Right renal cortex interstitium (tissue), 3 donors: Measurements from ENCODE around the gene HOXB5. TPM values are rescaled to one million over a fixed set of nuclear protein-coding genes. Genes with fewer than 3 reads are reported as not detected.
A peak's percentile ranks its signal among the peaks of the same experiment; 100 is the strongest.

Source experiments
- DNase-seq, 3 donors: peaks; one replicate each; pipeline ENCODE4 v3.0.0-alpha.2; 2013; ENCODE audit warnings: low read depth in 3 of 3, low spot score in 2 of 3
- polyA plus RNA-seq, 3 donors: library from polyadenylated mRNA; unstranded; fragments of 120-200 nt; gene quantifications; one replicate each; pipeline ENCODE4 v1.2.1, GENCODE V29; 2013; ENCODE audit not compliant: insufficient read length in 3 of 3

The HOXB5 gene
- polyA plus RNA-seq, 3 donors = 20.4 to 27.5 (median 20.8) TPM

- no peak for DNase-seq
These were observed 27.5 kb downstream of the HOXB5 start for GRCh38 chr17:48565925-48566710.

DNA sequence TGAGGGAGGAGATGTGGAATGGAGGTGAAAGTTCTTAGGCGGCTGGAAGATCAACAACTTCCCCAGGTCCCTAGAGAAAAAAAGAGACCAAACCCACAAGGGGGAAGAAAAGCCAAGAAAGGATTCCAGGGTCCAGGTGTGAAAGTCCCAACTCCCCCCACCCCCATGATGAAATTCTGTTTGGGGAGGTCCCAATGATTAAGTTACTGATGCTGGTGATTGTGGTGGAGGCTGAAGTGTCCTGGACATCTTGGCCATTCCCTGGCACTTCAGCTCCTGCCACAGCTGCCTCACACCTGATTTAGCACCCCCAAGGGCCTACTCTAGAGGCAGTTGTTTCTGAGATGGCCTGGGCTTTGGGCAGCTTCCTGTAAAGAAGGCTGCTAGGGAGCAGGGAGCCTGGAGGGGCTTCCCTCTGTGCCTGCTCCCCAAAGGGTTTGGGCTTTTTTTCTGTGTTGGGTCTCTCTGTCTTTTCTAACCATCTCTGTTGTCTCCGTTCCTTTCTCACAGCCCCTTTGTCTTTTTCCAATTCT lies 28.5 kb downstream of the HOXB5 start:
- no peak for DNase-seq

- DNase-seq = no peak
These were observed 29.2 kb downstream of the HOXB5 start for GRCh38 chr17:48564188-48565021.

GRCh38 chr17:48563867-48564187 lies 29.8 kb downstream of the HOXB5 start:
- no peak for DNase-seq

DNA sequence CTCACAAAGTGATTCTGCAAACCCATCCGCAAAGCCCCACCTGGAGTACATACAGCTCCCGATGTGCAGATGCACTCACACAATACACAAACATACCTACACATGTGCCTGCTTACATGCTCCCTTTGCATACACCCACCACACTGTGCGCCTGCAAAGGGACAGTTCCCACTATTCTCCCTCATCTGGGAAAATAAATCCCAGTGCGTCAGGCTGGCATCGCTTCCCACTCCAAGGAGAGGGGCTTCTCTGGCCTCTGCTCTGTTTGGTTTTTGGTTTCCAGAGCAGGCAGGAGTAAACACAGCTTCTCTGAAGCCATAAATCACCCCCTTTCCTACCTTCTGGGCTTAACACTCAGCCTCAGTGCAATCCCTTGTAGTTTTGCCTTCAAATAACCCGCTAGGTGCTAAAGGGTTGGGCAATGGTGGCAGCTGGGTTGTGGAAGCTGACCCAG lies 30.2 kb downstream of the HOXB5 start:
- DNase-seq = no peak

GRCh38 chr17:48562934-48563333 lies 30.6 kb downstream of the HOXB5 start:
- no peak for DNase-seq

GRCh38 chr17:48561884-48562810 lies 31.4 kb downstream of the HOXB5 start:
- no peak for DNase-seq

DNA sequence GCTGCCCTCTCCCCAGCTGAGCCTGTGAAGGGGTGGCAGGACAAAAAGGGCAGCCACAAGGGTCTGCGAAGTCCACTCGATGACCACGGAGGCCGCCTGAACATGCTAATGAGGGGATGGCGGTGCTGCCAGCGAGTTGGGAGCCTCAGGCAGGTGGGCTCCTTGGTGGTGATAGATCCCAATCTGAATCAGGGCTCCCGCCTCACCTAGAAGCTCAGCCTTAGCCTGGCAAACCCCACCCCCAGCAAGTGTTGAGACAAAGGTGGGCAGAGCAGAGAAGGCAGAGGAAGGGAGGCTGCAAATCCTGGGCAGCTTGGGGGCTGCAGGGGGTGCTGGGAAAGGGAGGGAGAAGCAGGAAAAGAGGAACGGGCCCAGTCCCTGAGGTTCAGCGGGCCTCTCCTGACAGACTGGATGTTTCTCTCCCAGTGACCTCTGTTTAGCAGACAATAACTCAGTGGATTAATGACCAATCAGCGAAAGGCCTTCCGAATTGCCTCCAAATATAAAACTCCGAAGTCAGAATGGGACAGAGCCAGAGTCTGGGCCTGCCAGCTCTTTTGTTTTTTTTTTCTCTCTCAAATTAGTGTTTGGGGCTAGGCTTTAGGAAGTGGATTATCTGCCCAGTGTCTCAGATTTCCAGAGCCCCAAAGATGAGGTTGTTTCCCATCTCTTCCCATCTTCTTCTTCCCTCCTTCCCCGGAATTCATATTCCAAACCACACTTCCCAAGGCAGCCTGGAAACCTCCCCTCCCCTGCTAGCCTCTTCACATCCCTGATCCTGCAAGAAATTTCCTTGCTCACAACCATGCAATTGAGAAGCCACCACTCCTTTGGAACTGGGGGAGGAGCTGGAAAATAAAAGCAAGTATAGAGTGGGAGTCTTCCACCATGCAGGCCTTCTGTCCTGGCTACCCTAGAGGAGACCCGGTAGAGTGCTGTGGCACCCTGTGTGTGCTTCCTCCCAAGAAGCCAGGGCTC lies 33.5 kb downstream of the HOXB5 start:
- DNase-seq = no peak

DNA sequence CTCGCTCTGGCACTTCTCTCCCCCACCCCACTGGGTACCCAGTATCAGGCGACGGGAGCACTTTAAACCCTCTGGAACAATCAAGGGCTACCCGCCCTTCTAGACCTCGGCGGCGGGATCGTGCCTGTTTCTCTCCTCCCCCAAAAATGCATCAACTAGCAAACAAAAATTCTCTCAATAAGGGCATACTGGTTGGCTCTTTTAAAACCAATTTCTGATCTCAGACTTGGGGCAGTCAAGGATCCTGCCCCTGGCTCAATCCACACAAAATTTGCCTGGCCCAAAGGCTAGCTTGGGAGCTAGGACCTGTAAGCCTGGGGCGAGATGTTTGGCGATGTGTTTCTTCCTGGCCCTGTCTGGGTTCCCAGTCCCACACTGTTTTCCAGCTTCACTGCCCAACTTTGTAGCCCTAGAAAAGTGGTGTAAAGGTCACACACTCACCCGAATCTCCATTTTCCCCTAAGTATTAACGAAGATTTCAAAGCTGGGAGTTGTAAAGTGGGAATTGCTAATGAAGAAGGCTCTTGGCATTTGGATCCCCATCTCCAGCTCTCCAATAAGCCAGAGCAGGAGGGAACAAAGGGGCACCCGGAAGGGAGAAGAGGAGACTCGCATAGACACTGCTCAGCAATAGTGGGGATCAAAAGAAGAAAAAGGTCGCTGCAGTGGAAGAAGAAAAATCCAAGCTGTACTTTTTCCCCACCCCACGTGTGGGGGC lies 34.3 kb downstream of the HOXB5 start:
- no peak for DNase-seq

DNA sequence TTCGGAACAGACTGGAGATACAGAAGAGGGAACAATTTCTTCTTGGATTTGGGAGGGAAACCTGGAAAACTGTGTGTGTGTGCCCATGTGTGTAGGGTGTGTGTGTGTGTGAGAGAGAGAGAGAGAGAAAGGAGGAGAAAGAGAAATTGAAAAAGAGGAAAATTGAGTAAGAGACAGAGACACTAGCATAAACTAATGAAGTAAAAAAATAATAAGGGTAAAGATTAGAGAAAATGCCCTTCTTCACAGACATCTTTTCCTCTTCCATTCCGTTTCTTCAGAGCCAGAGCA lies 34.8 kb downstream of the HOXB5 start:
- DNase-seq = no peak

DNA sequence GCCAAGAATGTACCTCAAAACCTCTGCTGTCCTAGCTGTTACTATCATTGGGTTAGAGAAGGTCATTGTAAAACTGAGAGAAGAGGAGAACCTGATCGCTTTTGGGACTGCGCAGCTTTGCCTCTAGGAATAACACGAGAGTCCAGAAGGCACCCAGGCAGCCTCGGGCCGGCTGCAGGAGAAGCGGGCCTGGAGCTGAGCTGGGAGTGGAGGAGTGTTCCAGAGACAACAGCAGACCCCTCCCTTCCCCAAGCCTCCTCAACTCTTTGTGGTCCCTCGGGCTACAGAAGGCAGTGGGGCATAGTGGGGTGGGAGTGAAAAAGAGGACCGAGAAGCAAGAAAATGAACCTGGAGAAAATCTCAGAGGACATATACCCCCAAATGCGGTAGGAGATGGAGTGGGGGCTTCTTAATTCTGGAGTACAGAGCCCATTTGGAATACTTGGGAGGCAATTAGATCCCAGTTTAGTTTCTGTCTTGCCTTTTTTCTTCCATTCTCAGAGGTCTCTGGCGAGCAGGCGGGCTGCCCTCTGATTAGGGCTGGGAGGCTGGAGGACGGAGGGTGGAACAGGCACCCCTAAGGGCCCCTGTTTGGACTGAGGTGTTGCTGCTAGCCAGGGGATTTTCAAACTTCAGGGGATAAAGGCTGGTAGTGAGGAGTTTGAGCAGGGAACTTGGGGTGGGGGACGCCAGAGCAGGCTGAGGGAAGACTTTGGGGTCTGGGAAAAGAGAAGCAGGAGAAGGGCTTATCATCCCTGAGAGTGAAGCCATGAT lies 35.3 kb downstream of the HOXB5 start:
- DNase-seq = no peak

- no peak for DNase-seq
These were observed 36.8 kb downstream of the HOXB5 start for GRCh38 chr17:48556576-48557401.

- DNase-seq = no peak
These were observed 37.4 kb downstream of the HOXB5 start for GRCh38 chr17:48556229-48556575.

DNA sequence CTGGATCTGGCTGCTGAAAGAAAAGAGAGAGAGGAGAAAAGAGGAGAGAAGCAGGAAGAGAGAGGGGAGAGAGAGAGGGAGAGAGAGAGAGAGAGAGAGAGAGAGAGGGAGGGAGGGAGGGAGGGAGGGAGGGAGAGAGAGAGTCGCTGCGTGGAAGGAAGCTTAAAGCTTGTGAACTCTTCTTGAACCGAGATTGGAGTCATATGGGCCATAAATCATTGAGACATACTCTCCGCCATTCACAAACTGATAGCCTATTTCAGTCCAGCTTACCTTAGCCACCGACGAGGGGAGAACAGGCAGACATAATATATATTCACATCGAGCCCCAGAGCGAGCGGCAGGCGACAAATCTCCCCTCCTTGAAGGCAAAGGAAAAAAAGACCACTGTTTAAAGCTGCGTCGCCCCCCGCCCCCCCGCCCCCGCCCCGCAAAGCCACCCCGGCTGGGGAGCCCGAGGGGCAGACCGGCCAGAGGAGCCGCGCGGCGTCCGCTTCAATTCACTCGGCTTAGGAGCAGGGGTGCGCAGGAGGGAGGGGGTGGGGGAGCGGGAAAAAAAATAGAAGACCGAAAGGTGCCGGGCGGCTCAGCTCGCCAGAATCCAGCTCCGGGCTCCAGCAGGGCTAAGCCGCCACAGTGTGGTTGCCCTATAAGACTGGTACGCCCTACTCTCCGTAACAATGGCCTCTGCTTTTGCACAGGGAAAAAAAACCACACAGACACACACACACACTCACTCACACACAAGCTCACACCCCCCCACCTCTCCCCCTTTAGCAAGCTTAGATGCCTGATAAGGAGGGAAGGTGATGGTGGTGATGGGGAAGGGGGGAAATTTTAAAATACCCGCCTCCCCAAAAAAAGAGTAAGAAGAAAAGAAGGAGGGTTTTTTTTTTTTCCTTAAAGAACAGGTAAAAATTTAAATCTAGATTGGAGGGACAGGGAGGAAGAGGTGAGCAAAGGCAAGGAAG lies 38.0 kb downstream of the HOXB5 start:
- DNase-seq = peak in 2 of 3 donors; percentile 91

DNA sequence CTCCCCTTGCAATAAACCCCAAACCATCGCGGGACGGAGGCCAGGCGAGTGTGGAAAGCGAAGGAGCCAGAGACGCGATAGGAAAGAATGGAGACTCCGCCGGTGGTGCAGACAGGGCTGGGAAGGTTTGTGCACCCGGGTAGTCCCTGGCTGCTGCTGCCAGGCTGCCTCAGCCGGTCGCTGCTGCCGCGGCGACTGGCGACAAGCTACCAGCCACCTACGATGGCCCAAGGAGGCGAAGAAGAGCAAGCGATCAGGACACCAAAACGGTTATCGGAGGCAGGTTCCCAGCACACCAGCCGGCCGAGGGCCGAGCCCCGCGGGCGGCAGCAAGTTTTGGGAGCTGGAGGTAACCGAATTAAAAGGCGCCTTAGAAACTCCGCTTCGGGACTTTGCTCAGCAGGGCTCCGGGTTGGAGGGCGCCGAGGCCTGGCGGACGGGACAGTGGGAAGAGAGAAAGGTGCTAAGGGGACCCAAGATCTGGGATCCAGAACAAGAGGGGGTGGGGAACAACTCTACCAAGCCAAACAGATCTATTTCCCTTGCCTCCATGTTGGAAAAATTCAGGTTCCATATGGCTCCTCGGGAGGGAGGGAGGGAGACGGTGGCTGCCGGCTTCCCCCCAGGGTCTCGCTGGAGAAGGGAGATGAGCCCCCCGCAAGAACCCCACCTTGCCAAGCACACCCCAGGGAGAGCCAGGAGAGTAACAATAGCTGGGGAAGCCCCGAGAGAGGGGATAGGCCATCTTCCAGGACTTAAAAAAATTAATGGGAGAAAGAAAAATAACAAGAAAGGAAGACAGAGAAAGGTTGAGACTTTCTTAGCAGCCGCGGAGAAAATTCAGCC lies 38.9 kb downstream of the HOXB5 start:
- no peak for DNase-seq
